OCI-LY3 (cell line): ENCODE data around the gene NSMCE4A.
"Not testable (repeated sequence)": the region's sequence is repeated elsewhere in the genome, so short reads cannot be mapped to it uniquely, and the experiment has no call there.

Experiments used
- EZH2phosphoT487 ChIP-seq: fragments of 200-600 bp; shearing (Covaris generic); IDR thresholded peaks from 2 replicates; pipeline ENCODE4 v1.6.1; 2018; ENCODE audit warnings: antibody characterized with exemption, mixed run types, low read depth
- TF ChIP-seq, protein P1 (sequence below): fragments of 200-600, 300-600 bp; sonication (generic); IDR thresholded peaks from 2 replicates; pipeline ENCODE4 v1.5.1; 2014; ENCODE audit warnings: antibody characterized with exemption, low read length, low read depth

DNA sequence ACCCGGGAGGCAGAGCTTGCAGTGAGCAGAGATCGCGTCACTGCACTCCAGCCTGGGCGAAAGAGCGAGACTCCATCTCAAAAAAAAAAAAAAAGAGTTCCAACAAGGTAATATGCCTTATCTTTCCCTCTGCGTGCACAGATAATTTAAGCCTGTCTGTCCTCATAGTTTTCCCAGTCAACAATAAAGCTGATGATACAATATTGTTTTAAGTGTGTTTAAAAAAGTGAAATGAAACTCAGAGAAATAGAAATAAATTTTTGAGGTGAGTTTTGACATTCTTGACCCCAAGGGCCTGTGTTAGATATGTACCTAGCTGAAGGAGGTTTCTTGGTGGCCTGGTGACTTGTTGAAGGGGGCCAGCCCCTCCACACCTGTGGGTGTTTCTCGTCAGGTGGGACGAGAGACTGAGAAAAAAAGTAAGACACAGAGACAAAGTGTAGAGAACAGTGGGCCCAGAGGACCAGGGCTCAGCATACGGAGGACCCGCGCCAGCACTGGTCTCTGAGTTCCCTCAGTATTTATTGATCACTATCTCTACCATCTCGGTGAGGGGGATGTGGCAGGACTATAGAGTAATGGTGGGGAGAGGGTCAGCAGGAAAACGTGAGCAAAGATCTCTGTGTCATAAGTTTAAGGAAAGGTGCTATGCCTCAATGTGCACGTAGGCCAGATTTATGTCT is 45.3 kb downstream of the NSMCE4A start:
- TF ChIP-seq, protein P1, sequence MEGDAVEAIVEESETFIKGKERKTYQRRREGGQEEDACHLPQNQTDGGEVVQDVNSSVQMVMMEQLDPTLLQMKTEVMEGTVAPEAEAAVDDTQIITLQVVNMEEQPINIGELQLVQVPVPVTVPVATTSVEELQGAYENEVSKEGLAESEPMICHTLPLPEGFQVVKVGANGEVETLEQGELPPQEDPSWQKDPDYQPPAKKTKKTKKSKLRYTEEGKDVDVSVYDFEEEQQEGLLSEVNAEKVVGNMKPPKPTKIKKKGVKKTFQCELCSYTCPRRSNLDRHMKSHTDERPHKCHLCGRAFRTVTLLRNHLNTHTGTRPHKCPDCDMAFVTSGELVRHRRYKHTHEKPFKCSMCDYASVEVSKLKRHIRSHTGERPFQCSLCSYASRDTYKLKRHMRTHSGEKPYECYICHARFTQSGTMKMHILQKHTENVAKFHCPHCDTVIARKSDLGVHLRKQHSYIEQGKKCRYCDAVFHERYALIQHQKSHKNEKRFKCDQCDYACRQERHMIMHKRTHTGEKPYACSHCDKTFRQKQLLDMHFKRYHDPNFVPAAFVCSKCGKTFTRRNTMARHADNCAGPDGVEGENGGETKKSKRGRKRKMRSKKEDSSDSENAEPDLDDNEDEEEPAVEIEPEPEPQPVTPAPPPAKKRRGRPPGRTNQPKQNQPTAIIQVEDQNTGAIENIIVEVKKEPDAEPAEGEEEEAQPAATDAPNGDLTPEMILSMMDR: not testable (repeated sequence)
- TF ChIP-seq EZH2phosphoT487: not testable (repeated sequence)
